Suprapubic skin (tissue), 3 donors: ENCODE measurements around the gene IRX5.

ENCODE experiments used
- POLR2AphosphoS5 ChIP-seq, 3 donors: sonication (generic); formaldehyde crosslinking; IDR thresholded peaks; one replicate each; pipeline ENCODE4 v1.6.1; 2017; ENCODE audit warnings: antibody characterized with exemption in 3 of 3
- TF ChIP-seq, protein P1 (sequence below), 2 donors: fragments of 200-600 bp in 1 of 2; fragments of 450-650 bp in 1 of 2; sonication (generic) in 1 of 2; IDR thresholded peaks; one replicate each; pipeline ENCODE4 v1.5.1; 2016 to 2019; ENCODE audit warnings: antibody characterized with exemption in 2 of 2, mild to moderate bottlenecking in 1 of 2, moderate library complexity in 1 of 2

DNA sequence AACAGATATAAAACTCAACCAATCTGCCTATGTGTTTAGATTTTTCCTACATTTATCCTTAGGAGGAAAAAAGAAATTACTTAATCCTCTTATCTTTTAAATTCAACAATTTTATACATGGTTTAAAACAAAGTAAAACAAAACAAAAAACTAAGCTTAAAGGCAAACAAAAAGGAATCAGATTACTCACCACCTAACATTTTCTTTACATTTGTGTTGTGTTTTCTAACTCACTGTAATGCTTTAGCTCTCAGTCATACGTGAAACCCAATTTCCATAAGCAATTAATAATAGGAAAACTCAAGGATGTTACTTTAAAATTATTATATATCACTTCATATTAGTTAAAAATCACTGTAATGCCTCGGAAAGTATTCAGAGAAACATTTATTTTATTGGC is 6.7 kb upstream of the IRX5 start:
- TF ChIP-seq, protein P1, sequence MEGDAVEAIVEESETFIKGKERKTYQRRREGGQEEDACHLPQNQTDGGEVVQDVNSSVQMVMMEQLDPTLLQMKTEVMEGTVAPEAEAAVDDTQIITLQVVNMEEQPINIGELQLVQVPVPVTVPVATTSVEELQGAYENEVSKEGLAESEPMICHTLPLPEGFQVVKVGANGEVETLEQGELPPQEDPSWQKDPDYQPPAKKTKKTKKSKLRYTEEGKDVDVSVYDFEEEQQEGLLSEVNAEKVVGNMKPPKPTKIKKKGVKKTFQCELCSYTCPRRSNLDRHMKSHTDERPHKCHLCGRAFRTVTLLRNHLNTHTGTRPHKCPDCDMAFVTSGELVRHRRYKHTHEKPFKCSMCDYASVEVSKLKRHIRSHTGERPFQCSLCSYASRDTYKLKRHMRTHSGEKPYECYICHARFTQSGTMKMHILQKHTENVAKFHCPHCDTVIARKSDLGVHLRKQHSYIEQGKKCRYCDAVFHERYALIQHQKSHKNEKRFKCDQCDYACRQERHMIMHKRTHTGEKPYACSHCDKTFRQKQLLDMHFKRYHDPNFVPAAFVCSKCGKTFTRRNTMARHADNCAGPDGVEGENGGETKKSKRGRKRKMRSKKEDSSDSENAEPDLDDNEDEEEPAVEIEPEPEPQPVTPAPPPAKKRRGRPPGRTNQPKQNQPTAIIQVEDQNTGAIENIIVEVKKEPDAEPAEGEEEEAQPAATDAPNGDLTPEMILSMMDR (IDR thresholded peaks at IDR 0.05) = no peak
- TF ChIP-seq POLR2AphosphoS5 (IDR thresholded peaks at IDR 0.05) = no peak
